ENCODE results near the gene UQCC5. TPM values are rescaled to one million over a fixed set of nuclear protein-coding genes. Genes with fewer than 3 reads are reported as not detected.

The UQCC5 gene
- polyA plus RNA-seq, 1 donor from 2014 or later = 20.5 TPM

DNA sequence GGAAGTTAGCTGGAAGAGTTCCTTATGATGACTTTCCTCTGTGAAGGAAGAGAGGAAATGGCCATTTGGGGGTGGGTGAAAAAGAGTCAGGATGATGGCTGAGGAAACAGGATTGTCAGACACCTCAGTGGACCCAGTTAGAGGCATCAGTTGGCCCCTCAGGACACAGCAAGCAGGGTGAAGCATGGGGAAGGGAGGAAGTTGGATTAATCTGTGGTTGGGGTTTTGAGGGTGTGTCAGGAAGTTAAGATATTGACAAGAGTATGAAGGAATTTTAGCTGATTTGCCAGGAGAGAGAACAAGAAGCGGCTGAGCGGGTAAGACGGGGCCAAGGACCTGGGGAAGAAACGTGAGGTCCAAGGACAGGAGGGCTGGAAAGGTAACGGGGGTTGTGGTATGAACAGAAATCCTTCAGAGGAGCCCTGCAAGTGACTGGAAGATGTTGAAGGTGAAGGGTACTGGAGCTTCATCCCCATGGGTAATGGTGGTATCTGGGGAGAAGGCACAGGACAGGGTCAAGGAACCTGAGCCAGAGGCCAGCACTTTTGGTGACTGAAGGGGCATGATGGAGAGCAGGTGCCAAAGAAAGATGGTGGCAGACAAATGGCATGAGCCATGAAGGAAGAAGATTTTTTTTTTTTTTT, 2.7 kb downstream of the UQCC5 start:
- Histone ChIP-seq H3K79me2 (replicated peaks; ENCODE audit: insufficient read depth, low read length) (peaks cover 13% of the 10 kb centered on the region), H4K20me1 (ENCODE audit: insufficient read depth) (no peaks in the 10 kb centered on the region), H3K36me3 (ENCODE audit: insufficient read depth, low read length) (no peaks in the 10 kb centered on the region), H3K9me3 (ENCODE audit: low read length) (no peaks in the 10 kb centered on the region), H3K9me2 (ENCODE audit: insufficient read depth, low read length) (no peaks in the 10 kb centered on the region), H3K27me3 (ENCODE audit: insufficient read depth, low read depth, low read length) (no peaks in the 10 kb centered on the region), H3F3A (ENCODE audit: insufficient read depth, low read length, poor library complexity, severe bottlenecking) (no peaks in the 10 kb centered on the region), H3K4me3 (ENCODE audit: low read length) (no peak overlapping the region), H3K4me2 (ENCODE audit: low read length) (no peak overlapping the region), H3K9ac (ENCODE audit: low read length) (no peak overlapping the region), H3K27ac (ENCODE audit: low read length) (no peak overlapping the region), H2AFZ (ENCODE audit: low read depth, low read length) (no peak overlapping the region)
- TF ChIP-seq POLR2AphosphoS5 (IDR thresholded peaks at IDR 0.05) = no peak
- TF ChIP-seq RAD21 (conservative IDR thresholded peaks at IDR 0.05) = no peak
- no peak for TF ChIP-seq EZH2 (IDR thresholded peaks at IDR 0.05; ENCODE audit: borderline replicate concordance, insufficient read depth, low read length, poor library complexity, severe bottlenecking)
- TF ChIP-seq SMC3 (conservative IDR thresholded peaks at IDR 0.05; ENCODE audit: poor library complexity) = no peak
- TF ChIP-seq MXI1 (conservative IDR thresholded peaks at IDR 0.05; ENCODE audit: poor library complexity, severe bottlenecking) = no peak
- TF ChIP-seq, protein P1, sequence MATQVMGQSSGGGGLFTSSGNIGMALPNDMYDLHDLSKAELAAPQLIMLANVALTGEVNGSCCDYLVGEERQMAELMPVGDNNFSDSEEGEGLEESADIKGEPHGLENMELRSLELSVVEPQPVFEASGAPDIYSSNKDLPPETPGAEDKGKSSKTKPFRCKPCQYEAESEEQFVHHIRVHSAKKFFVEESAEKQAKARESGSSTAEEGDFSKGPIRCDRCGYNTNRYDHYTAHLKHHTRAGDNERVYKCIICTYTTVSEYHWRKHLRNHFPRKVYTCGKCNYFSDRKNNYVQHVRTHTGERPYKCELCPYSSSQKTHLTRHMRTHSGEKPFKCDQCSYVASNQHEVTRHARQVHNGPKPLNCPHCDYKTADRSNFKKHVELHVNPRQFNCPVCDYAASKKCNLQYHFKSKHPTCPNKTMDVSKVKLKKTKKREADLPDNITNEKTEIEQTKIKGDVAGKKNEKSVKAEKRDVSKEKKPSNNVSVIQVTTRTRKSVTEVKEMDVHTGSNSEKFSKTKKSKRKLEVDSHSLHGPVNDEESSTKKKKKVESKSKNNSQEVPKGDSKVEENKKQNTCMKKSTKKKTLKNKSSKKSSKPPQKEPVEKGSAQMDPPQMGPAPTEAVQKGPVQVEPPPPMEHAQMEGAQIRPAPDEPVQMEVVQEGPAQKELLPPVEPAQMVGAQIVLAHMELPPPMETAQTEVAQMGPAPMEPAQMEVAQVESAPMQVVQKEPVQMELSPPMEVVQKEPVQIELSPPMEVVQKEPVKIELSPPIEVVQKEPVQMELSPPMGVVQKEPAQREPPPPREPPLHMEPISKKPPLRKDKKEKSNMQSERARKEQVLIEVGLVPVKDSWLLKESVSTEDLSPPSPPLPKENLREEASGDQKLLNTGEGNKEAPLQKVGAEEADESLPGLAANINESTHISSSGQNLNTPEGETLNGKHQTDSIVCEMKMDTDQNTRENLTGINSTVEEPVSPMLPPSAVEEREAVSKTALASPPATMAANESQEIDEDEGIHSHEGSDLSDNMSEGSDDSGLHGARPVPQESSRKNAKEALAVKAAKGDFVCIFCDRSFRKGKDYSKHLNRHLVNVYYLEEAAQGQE (IDR thresholded peaks at IDR 0.05; ENCODE audit: borderline replicate concordance) = no peak
- TF ChIP-seq, protein P2, sequence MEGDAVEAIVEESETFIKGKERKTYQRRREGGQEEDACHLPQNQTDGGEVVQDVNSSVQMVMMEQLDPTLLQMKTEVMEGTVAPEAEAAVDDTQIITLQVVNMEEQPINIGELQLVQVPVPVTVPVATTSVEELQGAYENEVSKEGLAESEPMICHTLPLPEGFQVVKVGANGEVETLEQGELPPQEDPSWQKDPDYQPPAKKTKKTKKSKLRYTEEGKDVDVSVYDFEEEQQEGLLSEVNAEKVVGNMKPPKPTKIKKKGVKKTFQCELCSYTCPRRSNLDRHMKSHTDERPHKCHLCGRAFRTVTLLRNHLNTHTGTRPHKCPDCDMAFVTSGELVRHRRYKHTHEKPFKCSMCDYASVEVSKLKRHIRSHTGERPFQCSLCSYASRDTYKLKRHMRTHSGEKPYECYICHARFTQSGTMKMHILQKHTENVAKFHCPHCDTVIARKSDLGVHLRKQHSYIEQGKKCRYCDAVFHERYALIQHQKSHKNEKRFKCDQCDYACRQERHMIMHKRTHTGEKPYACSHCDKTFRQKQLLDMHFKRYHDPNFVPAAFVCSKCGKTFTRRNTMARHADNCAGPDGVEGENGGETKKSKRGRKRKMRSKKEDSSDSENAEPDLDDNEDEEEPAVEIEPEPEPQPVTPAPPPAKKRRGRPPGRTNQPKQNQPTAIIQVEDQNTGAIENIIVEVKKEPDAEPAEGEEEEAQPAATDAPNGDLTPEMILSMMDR (IDR thresholded peaks at IDR 0.05; ENCODE audit: poor library complexity, severe bottlenecking) = no peak
- no peak for TF ChIP-seq TAF1 (IDR thresholded peaks at IDR 0.05; ENCODE audit: low read depth)
- no peak for TF ChIP-seq EP300 (conservative IDR thresholded peaks at IDR 0.05; ENCODE audit: poor library complexity, severe bottlenecking)

DNA sequence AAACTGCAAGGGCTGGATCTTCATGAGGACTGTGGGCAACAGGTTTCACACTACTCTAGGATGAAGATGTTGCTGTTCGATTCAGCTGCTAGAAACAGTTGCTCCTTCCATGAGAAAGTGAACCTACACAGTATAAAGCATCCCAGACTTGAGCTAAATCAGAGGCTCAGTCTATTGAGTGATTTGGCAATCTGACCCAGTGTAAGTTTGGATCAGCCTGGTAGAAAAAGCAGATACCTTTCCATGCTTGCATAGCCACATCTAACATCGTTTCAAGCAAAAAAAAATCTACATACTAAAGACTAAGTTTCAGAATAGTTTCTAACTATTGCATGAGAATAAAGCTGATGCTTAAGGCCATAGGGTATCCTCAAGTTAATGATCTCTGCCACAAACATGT, 4.6 kb downstream of the UQCC5 start:
- Histone ChIP-seq H3K27ac (ENCODE audit: low read length) (no peak overlapping the region), H3K9ac (ENCODE audit: low read length) (no peak overlapping the region), H3F3A (ENCODE audit: insufficient read depth, low read length, poor library complexity, severe bottlenecking) (no peaks in the 10 kb centered on the region), H3K36me3 (ENCODE audit: insufficient read depth, low read length) (no peaks in the 10 kb centered on the region), H3K4me2 (ENCODE audit: low read length) (no peak overlapping the region), H3K27me3 (ENCODE audit: insufficient read depth, low read depth, low read length) (no peaks in the 10 kb centered on the region), H3K4me3 (ENCODE audit: low read length) (no peak overlapping the region), H3K79me2 (replicated peaks; ENCODE audit: insufficient read depth, low read length) (peaks cover 13% of the 10 kb centered on the region), H3K9me3 (ENCODE audit: low read length) (no peaks in the 10 kb centered on the region), H4K20me1 (ENCODE audit: insufficient read depth) (no peaks in the 10 kb centered on the region), H3K9me2 (ENCODE audit: insufficient read depth, low read length) (no peaks in the 10 kb centered on the region), H2AFZ (ENCODE audit: low read depth, low read length) (no peak overlapping the region)
- no peak for TF ChIP-seq EP300 (conservative IDR thresholded peaks at IDR 0.05; ENCODE audit: poor library complexity, severe bottlenecking)
- TF ChIP-seq, protein P1 (IDR thresholded peaks at IDR 0.05; ENCODE audit: borderline replicate concordance) = no peak
- no peak for TF ChIP-seq RAD21 (conservative IDR thresholded peaks at IDR 0.05)
- no peak for TF ChIP-seq SMC3 (conservative IDR thresholded peaks at IDR 0.05; ENCODE audit: poor library complexity)
- TF ChIP-seq EZH2 (IDR thresholded peaks at IDR 0.05; ENCODE audit: borderline replicate concordance, insufficient read depth, low read length, poor library complexity, severe bottlenecking) = no peak
- TF ChIP-seq MXI1 (conservative IDR thresholded peaks at IDR 0.05; ENCODE audit: poor library complexity, severe bottlenecking) = no peak
- no peak for TF ChIP-seq POLR2AphosphoS5 (IDR thresholded peaks at IDR 0.05)
- TF ChIP-seq TAF1 (IDR thresholded peaks at IDR 0.05; ENCODE audit: low read depth) = no peak
- TF ChIP-seq, protein P2 (IDR thresholded peaks at IDR 0.05; ENCODE audit: poor library complexity, severe bottlenecking) = no peak
